ENCODE data around the gene CMSS1.

- no peak for TF ChIP-seq CTCF (CRISPR knock-in tag; IDR thresholded peaks at IDR 0.05)
- no peak for TF ChIP-seq ZNF362 (CRISPR knock-in tag; IDR thresholded peaks at IDR 0.05; ENCODE audit: borderline replicate concordance)
- no peak for TF ChIP-seq ARID2 (CRISPR knock-in tag; IDR thresholded peaks at IDR 0.05; ENCODE audit: borderline replicate concordance)
- no peak for TF ChIP-seq FOXM1 (CRISPR knock-in tag; IDR thresholded peaks at IDR 0.05)
- no peak for TF ChIP-seq ZNF24 (IDR thresholded peaks at IDR 0.05)
These were observed 183.4 kb downstream of the CMSS1 start for GRCh38 chr3:100001083-100001482.

Measured in HepG2 (cell line).